COR-L47 (cell line): Measurements from ENCODE around the gene PPDPF.

Source experiments
- DNase-seq: peaks from one replicate; lab custom pipeline; 2025; lab: John Stamatoyannopoulos, UW

Gene PPDPF

DNA sequence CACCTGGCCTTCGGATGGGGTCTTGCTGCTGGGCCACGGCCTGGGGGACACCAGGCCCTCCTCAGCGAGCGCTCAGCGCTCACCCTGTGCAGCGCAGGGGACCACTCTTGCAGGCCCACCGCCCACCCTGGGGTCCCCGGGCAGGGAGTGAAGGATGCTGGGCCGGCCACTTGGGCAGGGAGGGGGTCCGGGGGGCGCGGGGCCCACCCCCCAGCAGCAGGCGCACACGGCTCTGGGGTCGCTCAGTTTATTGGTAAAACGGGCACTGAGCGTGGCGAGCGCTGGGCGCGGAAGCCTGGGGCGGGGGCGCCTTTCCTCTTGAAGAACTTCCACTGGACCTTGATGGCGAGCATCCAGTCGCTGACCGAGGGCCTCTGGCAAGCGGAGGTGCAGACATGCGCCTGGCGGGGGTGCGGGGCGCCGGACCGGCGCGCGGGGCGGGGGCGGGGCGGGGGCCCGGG is 32.8 kb upstream of the PPDPF start:
- no peak for DNase-seq

DNA sequence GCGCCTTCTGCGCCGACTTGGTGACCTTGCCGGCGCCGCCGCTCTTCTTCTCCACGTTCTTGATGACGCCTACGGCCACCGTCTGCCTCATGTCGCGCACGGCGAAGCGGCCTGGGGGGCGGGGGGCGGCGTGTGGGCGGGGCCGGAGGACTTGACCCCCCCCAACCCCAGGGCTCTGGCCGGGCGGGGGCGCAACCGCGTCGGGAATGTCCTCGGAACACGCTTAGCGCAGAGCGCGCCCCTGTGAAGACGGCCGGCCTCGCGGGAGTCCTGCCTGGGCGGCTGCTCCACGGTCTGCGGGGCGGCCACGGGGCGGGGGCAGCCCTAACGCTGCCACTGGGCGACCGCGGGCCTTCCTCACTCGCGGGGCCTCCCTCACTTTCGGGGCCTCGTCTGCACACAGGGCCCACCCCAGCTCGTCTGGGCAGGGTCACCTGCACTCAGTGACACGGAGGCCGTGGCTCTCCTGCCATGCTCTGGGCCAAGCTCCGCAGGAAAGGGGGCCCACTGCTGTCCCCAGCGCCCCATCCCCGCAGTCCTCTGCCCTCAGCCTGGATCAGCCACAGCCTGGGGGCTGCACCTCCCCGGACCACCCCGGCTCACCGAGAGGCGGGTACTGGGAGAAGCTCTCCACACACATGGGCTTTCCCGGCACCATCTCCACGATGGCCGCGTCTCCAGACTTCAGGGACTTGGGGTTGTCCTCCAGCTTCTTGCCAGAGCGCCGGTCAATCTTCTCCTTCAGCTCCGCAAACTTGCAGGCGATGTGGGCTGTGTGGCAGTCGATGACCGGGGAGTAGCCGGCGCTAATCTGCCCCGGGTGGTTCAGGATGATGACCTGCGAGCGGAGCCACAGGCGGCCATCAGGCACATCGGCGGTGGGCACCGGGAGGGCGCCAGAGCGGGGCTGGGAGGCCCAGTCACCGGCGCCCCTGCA is 32.0 kb upstream of the PPDPF start:
- DNase-seq = no peak

DNA sequence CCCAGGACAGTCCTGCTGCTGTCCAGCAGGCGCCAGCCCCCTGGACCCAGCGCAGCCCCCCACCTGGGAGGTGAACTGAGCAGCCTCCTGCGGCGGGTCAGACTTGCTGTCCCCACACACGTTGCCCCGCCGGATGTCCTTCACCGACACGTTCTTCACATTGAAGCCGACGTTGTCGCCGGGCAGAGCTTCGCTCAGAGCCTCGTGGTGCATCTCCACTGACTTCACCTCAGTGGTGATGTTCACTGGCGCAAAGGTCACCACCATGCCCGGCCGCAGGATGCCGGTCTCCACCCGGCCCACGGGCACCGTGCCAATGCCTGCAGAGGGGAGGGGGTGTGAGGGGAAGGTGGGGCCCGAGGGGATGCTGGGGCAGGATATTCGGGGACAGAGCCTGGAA is 30.1 kb upstream of the PPDPF start:
- DNase-seq = no peak

DNA sequence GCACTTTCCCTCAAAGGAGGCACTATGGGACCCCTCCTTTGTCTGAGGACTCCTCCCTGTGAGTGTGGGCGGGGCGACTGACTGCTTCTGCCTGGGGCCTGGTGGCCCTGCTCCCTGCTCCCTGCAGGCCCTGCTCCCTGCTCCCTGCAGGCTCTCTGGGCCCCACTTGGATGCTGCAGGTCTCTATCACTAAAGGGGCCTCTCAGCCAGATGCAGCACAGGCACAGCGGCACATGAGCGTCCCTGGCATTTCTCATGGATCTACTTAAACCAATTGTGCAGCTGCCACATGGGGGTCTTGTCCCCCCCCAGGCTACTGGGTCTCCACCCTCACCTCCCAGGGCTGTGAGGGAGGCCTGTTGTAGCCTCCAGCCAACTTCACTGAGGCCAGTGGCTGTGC is 29.5 kb upstream of the PPDPF start:
- no peak for DNase-seq

DNA sequence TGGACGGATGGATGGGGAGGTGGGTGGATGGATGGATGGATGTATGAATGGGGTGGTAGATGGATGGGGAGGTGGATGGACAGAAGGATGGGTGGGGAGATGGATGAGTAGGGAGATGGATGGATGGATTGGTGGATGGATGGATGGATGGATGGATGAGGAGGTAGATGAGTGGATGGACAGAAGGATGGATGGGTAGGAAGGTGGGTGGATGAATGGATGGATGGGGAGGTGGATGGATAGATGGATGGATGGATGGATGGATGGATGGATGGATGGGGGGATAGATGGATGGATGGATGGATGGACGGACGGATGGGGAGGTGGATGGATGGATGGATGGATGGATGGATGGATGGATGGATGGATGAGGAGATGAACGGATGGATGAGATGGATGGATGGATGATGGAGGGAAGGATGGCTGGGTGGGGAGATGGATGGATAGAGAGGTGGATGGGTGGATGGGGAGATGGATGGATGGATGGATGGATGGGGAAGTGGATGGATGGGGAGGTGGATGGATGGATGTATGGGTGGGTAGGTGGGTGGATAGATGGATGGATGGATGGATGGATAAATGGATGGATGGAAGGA is 28.8 kb upstream of the PPDPF start:
- no peak for DNase-seq

DNA sequence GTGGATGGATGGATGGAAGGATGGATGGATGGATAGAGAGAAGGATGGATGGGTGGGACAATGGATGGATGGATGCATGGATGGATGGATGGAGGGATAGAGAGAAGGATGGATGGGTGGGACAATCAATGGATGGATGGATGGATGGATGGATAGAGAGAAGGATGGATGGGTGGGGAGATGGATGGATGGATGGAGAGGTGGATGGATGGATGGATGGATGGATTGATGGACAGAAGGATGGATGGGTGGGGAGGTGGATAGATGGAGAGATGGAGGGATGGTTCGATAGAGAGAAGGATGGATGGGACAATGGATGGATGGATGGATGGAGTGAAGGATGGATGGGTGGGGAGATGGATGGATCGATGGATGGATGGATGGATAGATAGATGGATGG is 28.0 kb upstream of the PPDPF start:
- DNase-seq = no peak

DNA sequence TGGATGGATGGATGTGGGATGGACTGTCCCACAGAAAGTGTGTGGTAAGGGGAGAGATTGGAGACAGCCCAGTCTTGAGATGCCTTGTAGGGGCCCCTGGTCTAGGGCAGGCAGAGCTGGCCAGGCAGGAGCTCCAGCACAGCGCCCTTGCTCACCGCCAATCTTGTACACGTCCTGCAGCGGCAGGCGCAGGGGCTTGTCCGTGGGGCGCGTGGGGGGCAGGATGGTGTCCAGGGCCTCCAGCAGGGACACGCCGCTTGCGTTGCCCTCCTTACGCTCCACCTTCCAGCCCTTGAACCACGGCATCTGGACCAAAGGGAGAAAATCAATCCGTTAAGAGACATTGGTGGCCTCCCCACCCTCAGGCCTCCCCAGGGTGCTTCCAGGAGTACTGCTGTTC is 27.6 kb upstream of the PPDPF start:
- no peak for DNase-seq

DNA sequence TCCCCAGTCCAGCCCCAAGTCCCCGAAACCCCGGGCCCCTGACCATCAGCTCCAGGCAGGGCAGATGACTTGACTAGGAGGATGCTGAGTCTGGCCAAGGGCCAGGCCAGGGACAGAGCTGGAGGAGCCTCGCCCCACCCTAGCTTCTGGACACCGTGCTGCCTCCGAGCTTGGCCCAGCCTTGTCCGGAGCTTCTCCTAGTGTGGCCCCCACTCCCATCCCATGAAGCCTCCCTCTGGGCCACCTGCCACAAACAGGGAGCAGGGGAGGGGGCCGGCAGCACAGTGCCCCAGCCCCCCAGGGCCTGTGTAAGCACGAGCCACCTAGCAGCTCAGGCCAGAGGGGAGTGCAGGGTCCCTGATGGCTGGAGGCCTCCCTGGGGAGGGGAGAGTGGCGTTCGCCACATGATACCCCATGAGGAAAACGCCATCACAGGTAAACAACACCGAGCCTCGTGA is 27.0 kb upstream of the PPDPF start:
- DNase-seq = no peak

DNA sequence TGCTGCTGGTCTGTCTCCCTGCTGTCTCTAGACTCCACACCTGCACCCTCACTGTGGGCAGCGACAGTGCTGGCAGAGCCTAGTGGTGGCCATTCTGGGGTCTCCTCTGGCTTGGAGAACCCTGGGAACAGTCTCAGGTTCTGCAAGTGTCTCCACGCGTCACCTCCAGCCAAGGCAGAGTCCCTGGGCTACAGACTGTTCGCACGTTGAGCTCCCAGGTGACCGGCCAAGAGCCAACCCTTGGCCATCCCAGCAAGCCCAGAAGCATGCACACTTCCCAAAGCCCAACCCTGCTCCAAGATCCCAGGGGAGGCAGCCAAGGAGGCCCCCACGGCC is 26.5 kb upstream of the PPDPF start:
- no peak for DNase-seq

DNA sequence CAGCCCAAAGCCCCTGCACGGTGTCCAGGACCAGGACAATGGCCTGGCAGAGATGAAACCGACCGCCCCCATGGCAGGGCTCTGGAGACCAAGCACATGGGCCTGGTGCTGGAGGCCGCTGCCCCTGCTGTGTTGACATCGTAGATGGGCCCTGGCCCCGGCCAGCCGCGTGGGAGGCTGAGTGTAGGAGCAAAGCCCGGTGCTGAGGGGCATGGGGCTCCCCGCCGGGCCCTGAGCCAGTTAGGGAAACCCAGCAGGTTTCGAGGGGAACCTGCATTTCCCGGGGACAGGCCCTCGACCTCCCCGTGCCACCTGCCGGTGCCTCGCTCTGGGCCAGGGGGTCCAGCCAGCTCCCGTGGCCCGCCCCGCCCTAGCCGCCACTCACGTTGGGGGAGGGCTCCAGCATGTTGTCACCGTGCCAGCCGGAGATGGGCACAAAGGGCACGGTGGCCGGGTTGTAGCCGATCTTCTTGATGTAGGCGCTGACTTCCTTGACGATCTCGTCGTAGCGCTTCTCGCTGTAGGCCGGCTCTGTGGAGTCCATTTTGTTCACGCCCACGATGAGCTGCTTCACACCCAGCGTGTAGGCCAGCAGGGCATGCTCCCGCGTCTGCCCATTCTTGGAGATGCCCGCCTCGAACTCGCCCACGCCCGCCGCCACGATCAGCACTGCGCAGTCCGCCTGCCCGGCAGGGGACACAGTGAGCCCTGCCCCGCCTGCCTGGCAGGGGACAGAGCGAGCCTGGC is 26.0 kb upstream of the PPDPF start:
- DNase-seq = no peak

DNA sequence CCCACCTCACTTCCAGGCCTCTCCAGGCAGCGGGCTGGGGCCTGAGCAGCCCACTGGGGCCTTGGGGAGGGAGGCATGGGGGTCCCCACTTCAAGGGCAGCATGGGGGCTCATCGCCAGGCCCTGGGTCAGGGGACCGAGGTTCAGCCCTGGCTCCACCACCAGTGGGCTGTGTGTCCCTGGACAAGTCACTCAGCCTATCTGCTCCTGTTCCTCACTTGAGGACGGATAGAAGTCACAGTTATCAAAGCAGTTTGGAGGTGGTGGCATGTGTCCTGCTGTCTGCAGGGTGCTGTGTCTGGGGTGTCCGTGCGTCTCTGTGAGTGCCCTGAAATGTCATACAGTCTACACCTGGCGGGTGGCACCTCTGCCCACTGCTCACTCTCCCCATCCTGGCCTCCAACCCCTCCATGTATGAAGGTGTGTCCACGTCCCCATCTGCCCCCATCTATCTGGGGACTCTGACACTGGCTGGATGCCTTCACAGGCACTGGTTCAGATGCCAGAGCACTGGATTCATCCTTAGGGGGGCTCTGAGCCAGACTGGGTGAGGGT is 25.3 kb upstream of the PPDPF start:
- no peak for DNase-seq

DNA sequence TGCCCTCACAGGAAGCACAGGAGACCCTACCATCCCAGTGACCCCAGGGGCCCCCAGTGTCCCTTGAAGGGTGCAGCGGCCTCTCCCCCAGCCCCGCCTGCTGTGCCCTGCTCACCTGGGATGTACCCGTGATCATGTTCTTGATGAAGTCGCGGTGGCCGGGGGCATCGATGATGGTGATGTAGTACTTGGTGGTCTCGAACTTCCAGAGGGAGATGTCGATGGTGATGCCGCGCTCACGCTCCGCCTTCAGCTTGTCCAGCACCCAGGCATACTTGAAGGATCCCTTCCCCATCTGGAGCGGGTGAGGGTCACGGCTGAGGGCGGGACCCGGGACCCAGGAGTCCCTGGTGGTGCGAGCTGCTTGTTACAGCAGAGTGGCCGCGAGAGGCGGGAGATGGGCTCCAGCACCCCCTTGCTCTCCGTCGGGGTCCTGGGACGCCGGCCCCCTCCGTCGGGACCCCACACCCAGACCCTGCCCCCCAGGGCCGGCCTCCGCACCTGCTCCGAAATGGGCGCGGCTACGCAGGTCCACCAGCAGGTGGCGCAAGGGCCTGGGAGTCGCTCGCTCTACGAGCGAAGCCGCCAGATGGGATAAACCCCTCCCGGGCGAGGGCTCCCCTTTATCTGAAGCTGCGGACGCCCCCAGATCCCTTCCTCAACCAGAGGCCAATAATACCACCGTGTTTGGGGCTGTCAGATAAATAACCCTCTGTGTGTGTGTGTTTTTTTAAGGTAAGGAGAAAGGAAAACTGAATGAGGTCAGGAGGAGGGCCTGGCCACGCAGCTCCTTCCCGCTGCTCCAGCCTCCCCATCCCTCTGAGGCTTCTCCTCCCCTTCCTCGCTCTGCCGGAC is 24.6 kb upstream of the PPDPF start:
- peak; percentile 54 for DNase-seq

DNA sequence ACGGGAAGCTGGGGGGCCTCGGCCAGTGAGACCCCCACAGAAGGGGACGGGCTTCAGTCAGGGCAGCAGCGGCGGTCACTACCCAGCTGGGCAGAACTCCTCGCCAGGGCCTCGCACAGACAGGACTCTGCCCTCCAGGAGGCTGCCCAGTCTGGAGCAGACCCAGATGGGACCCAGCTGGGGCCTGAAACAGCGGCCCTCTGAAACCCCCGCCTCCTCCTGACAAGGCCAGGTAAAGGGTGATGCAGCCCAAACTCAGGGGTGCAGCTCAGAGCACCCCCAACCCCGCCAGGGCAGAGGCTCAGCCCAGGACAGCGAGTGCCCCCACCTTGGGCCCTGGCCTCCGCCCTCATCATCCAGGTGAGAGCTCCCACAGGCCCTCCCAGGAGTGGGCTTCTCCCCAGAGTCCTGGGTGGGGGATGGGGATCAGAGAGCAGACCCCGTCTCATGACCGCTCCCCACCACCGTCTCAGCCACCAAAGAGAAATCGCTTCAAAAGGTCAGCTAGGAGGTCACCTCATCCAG is 23.9 kb upstream of the PPDPF start:
- DNase-seq = no peak

DNA sequence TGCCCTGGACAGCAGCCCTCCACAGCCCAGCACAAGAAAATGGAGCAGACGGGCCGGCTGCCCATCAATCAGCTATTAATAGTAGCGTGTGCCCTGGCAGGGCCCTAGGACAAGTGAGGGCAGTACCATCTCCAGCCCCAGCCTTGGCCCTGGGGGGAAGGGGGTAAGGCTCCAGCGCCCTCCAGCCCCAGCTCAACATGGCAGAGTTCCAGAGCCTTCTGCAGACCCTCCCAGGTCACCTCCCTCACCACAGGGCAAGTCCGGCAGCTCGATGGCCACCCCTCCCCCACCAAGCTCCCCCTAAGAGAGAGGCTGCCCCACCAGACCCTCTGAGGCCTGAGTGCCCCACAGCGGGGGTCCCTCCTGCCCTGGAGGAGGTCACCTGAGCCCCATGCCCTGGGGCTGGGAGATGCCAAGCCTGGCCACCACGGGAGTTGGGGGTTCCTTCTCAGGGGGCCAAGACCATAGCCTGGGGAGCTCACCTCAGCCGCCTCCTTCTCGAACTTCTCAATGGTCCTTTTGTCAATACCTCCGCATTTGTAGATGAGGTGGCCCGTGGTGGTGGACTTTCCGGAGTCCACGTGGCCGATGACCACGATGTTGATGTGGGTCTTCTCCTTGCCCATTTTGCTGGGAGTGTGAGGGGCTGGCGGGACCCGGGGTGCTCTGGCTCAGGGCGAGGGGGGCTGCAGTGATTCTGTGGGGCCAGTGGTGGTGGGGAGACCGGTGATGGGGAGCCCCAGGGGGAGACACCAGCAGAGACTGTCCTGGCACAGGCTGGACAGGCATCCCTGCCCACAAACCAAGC is 23.2 kb upstream of the PPDPF start:
- no peak for DNase-seq

DNA sequence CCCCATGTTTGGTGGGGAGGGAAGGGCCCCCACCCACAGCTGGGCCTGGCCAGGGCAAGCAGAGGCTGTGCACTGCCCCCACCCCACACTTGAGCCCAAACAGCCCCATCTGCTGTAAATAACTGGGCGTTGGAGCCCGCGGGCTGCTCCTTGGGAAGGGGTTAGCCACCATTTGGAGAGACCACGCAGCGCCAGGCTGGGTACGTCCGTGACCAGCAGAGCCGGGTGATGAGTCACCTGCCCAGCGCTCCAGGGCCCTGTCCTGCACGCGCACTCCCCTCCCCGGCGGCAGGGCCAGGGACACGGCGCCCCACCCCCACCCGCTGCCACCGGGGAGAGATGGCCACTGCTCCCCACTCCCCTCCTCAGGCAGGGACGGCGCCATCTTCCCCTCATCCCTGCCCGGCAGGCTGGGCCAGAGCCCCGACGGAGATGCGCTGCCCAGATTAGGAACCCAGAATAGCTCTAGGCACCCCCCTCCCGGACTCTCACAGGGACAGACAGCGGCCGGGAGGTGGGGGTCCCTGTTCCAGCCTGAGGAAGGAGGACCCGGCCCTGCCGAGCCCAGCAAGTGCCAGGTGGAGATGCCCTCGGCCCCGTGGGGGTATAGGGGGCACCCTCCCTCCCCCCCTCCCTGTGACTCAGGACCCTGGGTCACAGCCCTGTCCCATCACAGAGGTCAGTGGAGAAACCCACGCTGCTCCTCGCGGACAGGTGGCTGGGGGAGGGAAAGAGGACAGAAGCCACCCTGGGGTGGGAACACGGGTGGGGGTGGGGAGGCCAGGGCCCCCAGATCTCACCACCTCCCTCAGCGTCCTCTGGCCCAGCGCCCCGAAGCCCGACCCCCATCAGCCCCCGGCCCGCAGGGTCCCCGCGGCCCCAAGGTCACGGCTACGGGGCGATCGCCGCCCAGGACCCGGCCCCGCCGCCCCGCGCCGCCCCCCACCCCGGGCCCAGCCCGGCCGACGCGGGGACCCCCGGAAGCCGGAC is 22.3 kb upstream of the PPDPF start:
- peak; percentile 38 for DNase-seq

DNA sequence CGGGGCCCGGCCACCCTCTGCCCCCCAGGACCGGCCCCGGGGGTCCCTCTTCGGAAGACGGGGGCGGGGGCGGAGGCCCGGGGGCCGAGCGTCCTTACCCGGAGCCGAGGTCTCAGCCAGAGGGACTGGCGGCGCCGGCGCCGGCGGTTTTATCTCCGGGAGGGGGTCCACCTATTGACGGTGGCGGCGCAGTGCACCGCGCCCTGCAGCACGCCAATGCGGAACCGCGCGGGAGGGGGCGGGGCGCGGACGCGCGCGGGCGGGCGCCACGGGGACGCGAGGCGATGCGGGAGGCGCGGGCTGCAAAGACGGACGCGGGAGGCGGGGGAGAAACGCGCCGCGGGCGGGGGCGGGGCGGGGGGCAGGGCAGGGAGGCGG is 21.6 kb upstream of the PPDPF start, which contains the start of gene EEF1A2:
TSS of gene EEF1A2 (minus strand) at position 124 of the 378 bp plus-strand sequence. CDS start 1,320 bp downstream, outside the sequence.
- peak; percentile 83 for DNase-seq

DNA sequence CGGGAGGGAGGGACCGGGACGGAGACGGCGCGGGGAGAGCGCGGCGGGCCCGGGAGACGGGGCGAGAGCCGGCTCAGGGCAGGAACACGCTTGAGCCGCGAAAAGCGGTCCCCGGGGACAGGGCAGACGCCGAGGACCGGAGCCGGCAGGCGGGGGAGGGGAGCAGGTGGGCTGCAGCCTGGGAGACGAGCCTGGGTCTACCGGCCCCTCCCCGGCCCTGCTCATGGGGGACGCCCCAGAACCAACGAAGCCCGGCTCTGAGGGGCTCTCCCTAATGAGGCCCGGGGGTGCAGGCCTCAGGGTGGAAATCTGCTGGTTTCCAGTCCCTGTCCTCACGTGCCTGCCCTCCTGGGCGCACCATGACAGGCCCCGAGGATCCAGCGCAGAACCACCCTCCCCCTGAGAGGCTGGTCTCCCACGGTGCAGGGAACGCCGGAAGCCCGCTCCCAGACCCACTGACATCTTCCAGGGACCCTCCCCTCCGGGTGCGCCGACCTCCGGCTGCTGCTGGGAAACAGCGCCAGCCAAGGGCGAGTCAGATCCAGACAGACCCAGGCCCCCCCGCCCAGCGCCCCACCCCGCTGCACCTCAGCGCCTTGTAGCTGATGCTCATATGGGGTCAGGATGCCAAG is 21.1 kb upstream of the PPDPF start:
- no peak for DNase-seq

DNA sequence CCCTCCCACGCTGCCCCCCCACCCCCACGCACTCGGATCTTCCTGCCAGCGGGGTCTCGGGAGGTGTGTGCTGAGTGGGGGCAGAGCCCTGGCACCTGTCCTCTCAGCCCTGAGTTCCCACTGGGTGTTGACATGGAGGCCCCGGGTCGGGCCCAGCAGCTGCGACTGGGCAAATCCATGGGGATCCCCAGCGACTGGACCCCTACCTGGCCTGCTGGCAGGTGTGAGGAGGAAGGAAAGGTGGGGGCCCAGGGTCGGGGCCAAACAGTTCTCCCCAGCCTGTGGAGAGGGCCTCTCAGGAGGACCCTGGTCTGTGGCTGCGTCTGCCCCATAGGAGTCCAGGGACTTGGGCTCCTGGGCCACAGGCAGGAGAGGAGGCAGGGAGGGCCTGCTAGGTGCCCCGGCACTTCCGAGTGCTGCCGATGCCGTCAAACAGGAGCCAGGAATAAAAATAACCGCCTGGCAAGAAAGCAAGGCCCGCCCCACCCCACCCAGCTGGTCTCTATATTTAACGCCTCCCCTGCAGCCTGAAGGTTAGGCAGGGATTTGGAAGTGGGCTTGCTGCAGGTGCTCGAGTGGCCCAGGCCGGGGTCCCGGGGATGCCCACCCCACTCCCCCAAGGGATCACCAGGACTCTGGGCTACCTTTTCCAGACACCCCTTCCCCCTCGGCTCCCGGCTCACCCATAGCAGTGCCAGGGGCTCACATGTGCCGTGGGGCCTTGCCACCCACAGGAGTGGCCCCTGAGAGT is 20.2 kb upstream of the PPDPF start:
- no peak for DNase-seq
